ENCODE results near the gene LRRC56. TPM values are rescaled to one million over a fixed set of nuclear protein-coding genes. Genes with fewer than 3 reads are reported as not detected.
A peak's percentile ranks its signal among the peaks of the same experiment; 100 is the strongest.

Gene LRRC56
- total RNA-seq, 1 experiment from 2014 or later: 0.03 TPM

DNA sequence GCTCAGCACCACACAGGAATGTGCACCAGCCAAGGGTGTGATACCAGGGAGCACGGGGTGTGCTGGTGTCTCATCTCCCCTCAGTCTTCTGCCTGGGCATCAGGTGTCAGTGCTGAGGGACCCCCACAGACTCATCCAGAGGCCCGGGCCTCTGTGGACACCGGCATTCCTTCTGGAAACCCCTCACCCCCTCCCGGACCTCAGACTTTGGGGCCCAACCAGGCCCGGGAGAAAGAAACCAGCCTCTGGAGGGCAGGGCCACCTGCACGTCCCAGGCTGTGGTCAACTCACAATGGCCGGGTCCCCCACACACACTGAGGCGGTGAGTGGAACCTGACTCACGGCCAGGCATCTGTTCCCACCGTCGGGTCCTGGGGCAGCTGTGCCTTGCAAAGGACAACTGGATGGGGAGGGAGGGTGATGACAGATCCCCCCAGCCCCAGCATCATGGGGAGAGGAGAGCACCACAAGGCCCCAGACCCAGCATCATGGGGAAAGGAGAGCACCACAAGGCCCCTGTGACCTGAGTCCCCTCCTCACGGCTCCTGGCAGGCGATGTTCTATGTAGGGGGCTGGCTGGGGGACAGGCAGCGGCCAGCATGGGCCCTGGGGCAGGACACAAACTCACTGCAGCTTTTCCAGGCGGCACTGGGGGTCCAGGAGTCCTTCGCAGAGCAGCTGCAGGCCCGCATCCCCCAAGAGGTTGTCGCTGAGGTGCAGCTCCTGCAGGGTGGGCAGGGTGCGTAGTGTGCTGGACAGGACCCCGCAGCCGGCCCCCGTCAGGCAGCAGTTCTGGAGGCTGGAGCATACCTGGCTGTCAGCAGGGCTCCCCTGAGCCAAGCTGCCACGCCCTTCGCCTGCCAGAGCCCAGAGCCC, 37.9 kb upstream of the LRRC56 start:
- no peak for DNase-seq (ENCODE audit: low spot score)

DNA sequence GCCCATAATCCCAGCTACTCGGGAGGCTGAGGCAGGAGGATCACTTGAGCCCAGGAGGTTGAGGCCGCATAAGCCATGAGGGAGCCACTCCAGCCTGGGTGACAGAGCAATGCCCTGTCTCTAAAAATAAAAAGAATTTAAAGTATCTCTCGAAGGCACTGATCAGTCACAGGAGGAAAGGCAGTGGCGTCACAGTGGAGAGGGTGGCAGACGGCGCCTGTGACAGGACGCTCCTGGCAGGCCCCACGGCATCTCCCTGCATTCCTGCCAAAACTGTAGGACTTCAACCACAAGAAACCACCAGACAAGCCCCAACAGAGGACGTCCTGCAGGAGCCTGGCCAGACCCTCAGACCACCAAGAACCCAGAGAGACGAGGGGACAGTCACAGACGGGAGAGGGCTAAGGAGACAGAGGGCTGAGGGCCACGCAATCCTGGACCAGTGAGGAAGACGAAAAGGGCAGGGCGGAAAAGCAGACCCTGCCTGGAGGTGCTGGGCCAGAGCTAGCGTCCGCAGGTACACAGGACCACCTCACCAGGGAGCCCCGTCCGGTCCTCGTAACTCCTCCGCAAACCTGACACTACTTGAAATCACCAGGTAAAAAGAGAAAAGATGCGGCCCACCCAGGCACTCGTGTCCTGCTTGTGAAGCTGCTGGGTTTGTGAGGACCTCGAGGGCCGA, 36.2 kb upstream of the LRRC56 start:
- DNase-seq (ENCODE audit: low spot score): no peak
- in situ Hi-C loops (cut with HindIII; ENCODE audit: low sequenced_read_pairs): no loop called here

More for the DNA sequence above, 37.9 kb upstream of the LRRC56 start:
- in situ Hi-C loops (cut with HindIII; ENCODE audit: low sequenced_read_pairs): no loop called here

DNA sequence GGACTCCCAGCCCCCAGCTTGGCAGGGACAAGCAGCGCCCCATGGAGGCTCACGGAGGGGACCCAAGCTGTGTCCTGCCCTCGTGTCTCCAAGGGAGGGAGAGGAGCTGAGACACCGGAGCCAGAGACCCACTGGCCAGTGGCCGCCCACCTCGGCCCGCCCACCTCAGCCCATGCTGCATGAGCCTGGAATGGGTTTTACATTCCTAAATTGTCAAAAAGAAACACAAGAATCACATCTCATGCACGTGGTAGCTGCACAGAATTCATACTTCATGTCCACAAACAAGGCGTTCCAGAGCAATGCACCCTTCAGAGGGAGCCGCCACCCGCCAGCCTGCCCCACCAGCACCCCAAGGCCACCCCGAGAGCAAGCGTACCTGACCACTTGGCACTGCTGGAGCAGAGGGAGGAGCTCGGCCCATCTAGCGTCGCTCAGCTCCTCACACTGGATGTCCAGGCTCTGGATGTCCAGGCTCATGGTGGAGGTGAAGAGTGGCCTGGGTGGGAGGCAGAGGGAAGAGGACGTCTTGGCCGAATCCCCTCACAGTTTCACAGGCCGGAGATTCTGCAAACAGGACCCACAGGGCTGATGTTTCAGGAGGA, 35.5 kb upstream of the LRRC56 start:
- in situ Hi-C loops (cut with HindIII; ENCODE audit: low sequenced_read_pairs): no loop called here
- no peak for DNase-seq (ENCODE audit: low spot score)

DNA sequence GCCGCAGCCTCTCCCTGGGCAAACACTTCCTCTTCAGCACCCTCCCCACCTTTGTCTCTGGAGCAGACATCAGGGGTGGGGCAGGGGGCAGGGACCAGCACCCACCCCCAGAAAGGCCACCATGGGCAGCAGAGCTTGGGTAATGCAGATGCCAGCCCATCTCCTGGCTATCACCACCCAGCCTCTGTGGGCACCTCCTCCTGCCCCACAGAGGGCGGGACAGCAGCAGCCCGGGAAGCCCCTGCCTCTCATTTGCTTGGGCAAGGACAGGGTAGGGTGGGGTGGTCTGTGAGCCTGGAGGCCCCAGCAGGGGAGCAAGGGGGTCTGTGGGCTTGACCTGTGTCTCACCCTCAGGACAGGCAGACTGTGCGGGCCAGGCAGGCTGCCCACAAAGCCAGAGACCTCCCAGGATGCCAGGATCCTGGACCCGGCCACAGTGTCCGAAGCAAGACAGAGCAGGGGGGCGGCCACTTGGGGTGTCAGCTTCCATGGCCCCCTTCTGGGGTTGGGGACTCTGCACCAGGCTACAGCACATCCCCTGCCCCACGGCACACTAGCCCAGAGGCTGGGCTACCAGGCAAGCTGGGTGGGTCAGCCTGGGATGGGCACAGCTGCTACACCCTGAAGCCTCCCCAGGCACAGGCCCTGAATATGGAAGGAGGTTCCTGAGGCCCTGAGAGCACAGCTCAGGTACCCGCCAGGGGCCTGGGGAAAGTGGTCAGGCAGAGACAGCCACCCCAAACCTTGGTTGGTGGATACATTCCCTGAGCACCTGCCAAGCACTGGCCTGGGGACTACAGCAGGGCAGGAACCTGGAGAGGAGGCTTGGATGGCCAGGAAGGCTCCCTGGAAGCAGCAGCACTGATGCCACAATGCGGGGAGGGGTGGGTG, 34.8 kb upstream of the LRRC56 start:
- in situ Hi-C loops (cut with HindIII; ENCODE audit: low sequenced_read_pairs): no loop called here
- no peak for DNase-seq (ENCODE audit: low spot score)

DNA sequence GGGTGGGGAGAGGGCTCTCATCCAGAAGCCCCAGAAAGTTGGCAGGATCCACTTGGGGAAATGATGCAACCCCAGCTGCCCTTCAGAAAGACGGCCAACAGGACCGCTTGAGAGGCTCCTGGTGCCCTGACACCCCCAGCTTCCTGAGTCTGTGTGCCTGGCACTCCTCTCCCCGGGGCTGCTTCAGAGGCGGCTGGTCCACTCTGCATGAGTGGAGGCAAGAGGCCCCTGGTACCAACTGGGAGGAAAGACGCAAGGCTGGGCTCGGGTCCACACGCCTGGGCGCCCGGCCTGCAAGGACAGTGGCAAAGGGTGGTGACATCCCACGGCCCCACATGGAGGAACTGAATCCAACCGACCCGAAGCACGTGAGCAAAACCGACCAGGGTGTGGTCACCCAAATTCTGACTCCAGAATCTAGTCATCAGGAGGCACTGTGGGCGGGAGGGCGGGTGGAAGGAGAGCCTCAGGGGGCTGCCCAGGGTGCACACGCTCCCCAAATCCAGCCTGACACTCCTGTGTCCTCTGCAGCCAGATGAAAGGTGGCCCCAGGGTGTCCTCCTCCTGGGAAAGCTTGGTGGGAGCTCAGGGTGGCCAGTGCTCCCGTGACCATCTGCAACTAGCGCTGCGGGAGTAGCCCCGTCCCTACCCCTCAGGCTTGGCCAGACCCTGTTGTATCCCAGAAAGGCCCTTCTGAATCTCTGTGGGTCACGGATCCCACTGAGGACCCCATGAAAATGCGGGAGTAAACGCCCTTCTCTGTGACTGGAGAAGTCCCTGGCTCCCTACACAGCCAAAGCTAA, 33.9 kb upstream of the LRRC56 start:
- peak; percentile 37 for DNase-seq (ENCODE audit: low spot score)
- in situ Hi-C loops (cut with HindIII; ENCODE audit: low sequenced_read_pairs): no loop called here

DNA sequence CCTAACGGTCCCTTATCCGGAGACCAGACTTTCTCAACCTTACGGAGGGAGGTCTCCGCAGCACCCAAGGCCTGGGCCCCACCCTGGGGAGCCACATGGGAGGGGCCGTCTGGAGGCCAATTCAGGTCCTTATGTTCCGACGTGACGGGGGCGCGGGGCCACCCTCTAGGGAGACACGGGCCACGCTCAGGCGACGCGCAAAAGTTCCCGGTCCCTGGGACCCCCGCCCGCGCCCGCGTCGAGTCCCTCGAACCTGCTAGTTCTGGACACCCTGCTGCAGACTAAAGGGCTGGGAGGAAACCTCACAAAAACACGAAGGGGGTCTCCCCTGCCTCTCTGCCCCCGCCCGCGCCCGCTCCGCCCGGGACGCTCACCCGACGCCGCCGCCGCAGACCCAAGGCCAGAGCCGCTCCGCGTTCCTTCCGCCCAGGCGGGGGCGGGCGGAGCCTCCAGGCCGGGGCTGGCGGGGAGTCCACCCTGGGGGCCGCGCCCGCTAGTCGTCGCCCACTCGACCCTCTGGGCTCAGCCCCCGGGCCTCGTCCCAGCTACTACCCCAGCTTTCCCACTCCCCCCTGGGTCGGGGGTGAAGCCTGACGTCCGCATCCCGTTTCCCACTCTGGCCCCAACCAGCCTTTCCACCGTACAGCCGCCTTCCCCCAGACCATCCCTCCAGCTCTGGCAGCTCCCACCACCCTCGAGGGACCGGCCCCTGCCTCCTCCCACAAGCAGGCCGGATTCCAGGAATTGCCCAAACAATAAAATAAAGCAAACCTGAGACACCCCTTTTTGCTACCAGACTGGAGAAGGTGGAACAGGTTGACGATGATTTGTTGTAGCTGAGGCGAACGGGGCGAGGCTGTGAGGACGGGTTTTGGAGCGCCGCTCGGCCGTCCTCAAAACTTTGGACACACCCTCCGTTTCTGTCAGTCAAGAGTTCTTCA, 33.0 kb upstream of the LRRC56 start:
- in situ Hi-C loops (cut with HindIII; ENCODE audit: low sequenced_read_pairs): no loop called here
- no peak for DNase-seq (ENCODE audit: low spot score)

DNA sequence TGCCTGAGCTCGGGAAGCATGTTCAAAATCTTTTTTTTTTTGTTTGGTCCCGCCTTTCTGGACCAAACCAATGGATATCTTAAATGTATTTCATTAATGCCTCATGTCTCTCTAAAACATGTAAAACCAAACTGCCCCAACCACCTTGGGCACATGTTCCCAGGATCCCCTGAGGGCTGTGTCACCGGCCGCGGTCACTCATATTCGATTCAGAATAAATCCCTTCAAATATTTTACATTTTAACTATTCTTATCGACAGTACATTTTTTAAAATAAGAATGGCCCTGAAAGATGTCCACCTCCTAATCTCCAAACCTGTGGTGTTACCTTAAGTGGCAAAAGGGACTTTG, 32.4 kb upstream of the LRRC56 start:
- in situ Hi-C loops (cut with HindIII; ENCODE audit: low sequenced_read_pairs): no loop called here
- no peak for DNase-seq (ENCODE audit: low spot score)

DNA sequence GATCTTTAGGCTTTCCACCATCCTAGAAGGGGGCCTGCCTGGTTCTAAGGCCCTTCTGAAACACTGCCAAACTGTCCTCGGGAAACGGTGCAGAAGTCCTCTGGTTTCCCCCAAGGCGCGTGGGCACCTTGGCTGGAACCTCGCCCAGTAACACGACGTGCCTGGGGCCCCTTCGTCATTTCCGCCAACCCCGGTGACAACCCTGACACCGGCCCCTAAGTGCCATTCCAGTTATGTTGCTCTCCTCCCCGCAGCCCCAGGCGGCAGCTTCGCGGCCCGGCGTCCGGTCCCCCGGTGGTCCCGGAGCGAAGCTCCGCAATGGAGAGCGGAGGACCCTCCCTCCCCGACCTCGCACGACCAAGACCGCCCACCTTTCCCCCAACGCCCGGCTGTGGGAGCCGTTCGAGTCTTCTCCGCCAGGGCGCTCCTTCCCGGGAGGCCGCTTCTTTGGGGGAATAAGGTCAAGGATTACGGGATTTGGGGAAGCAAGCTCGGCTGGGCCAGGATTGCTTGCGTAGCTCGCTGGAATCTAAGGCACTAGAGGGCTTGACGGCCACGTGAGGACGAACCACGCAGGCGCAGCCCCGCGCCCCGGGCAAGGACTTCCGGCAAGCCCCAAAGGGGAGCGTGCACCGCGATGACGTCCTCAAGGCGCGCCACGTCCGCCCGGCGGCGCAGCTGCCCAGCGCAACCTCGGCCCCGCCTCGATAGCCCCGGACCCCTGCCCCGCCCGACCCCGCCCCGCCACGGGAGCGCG, 30.9 kb upstream of the LRRC56 start:
- DNase-seq (ENCODE audit: low spot score): peak; percentile 94
- in situ Hi-C loops (cut with HindIII; ENCODE audit: low sequenced_read_pairs): no loop called here

DNA sequence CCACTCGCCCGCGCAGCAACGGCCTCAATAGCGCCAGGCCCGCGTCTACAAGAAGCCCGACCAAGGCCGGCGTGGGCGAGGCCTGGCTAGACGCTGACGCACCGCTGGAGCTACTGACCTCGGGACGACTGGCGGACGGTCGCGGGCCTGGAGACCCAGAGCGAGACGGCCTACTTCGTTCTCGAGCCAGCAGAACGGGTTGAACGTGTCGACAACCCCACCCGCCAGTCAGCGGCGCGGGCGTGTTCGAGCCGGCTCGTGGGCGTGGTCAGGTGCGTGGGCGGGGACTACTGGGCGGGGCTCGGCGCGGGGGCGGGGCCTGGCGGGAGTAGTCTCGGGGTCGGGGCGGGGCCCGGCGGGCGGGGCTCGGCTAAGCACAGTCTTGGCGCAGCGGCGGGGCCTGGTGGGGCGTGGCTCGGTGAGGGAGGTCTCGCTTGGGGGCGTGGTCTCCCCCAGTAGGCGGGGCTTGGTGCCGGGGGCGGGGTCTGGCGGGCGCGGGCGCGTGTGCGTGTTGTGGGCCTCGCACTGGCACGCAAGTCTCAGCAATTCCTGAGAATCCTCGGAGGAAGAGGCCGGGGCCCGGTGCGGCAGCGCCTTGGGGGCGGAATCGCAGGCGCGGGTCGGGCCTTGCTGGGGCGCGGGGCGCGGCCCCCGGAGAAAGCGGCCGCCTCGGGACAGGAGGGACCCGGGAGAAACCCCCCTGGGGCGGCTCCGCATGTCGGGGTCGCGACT, 30.2 kb upstream of the LRRC56 start, which contains the start of gene RNH1:
RNH1 (minus strand) TSS at position 248 of the 732 bp plus-strand sequence. CDS start 5,080 bp downstream, outside the sequence.
- in situ Hi-C loops (cut with HindIII; ENCODE audit: low sequenced_read_pairs): no loop called here
- peak; percentile 91 for DNase-seq (ENCODE audit: low spot score)

DNA sequence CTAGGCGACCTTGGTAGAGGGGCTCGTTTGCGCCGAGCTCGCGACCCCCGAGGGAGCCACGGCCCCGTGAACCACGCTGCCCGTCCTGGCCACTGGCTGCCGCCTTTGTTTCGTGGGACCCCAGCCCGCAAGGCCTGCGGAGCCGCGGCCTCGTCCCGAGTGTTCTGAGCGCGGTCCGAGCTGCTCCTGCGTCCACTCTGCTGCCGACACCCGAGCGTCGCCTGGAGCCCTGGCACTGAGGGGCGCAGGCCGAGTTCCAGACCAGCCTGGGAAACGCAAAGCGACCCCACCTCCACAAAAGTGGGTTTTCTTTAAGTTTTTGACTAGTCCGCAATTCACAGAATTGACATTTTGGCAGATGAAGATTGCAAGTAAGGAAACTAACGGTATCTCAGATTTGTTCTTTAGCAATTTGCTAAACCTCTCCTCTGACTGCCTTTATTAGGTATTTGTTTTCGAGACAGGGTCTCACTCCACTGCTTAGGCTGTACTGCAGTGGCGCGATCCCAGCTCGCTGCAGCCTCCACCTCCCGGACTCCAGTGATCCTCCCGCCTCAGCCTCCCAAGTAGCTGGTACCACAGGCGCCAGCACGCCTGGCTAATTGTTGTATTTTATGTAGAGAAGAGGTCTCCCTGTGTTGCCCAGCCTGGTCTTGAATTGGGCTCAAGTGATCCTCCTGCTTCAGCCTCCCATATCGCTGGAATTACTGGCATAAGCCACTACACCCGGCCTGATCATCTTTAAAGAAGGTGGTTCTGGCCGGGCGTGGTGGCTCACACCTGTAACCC, 29.4 kb upstream of the LRRC56 start:
- no peak for DNase-seq (ENCODE audit: low spot score)
- in situ Hi-C loops (cut with HindIII; ENCODE audit: low sequenced_read_pairs): no loop called here

DNA sequence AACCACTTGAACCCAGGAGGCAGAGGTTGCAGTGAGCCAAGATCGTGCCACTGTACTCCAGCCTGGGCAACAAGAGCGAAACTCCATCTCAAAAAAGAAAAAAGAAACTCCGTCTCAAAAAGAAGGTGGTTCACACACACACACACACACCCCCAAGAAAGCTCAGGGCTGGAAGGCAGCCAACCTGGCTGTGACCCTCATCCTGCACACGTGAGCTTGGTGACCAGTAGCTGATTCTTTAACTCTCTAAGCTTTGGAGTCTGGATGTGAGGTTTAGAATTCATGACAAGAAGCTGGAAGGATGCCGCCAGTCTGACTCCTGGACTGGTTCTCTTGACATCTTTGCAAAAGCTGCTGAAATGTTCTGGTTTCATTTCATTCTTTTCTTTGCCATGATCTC, 28.4 kb upstream of the LRRC56 start:
- DNase-seq (ENCODE audit: low spot score): no peak
- in situ Hi-C loops (cut with HindIII; ENCODE audit: low sequenced_read_pairs): no loop called here

DNA sequence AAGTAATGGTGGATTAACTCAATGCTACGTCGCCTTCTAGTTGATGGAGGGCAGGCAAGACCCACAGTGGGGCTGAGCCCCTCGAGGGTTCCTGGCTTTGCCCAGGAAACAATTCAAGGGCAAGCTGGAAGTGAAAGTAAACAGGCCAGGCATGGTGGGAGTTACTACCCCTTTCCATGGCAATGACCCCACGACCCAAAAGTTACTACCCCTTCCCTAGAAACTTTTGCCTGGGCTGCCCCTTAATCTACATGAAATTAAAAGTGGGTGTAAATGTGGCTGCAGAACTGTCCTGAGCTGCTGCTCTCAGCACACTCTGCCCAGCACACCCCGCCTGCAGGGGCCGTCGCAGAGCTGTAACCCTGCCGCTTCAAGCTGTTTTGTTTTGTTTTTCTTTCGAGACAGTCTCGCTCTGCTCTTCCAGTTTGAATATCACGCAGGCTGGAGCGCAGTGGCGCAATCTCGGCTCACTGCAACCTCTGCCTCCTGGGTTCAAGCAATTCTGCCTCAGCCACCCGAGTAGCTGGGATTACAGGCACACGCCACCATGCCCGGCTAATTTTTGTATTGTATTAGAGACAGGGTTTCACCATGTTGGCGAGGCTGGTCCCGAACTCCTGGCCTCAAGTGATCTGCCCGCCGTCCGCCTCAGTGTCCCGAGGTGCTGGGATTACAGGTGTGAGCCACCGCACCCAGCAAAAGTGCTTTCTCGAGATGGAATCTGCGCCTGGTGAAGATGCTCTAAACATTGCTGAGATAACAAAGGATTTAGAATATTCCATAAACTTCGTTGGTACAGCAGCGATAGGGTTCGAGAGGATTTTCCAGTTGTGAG, 24.3 kb upstream of the LRRC56 start:
- no peak for DNase-seq (ENCODE audit: low spot score)
- in situ Hi-C loops (cut with HindIII; ENCODE audit: low sequenced_read_pairs): no loop called here

DNA sequence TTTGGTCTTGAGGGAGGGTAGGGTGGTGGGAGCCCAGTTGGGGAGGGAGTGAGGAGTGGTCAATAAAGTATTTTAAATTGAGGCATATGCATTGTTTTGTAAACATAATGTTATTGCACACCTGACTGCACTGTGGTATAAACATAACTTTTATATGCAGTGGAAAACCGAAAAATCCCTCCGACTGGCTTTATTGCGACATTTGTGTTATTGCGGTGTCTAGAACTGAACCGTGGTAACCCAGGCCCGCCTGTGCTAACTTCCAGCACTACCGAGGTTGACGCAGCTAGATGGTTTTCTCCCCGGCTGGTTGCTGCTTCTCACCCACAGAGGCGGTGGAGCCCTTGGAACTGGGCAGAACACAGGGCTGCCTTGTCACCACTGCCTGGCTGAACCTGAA, 22.7 kb upstream of the LRRC56 start:
- in situ Hi-C loops (cut with HindIII; ENCODE audit: low sequenced_read_pairs): no loop called here
- no peak for DNase-seq (ENCODE audit: low spot score)

DNA sequence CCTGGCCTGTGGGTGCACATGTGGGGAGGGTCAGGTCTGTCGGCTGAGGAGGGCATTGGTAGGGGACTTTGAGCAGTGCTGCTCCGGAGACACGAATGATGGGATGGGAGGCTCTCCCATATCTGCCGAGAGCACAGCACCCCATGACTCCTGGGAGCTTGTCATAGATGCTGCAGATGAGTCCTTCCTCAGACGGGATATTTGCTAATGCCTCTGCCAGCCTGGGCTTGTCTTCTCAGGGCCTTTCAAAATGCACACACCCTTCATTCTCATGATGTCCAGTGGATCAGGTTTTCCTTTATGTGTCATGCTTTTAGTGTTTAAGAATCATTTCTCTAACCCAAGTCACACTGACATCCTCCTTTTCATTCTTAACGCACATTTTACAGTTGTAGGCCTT, 22.2 kb upstream of the LRRC56 start:
- in situ Hi-C loops (cut with HindIII; ENCODE audit: low sequenced_read_pairs): no loop called here

DNA sequence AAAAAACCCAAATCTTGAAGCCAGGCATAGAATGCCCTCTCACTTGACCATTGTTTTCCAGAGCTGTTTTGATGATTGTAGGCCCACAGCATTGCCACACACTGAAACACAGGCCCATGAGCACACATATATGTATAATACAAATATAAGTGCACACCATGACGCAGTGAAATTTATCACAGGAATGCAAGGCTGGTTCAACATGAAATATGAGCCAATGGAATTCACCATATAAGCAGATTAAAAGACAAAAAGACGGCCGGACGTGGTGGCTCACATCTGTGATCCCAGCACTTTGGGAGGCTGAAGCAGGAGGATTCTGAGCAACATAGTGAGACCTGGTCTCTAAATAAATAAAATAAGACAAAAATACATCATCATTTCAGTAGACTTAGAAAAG, 20.9 kb upstream of the LRRC56 start:
- in situ Hi-C loops (cut with HindIII; ENCODE audit: low sequenced_read_pairs): no loop called here
- DNase-seq (ENCODE audit: low spot score): no peak

More for the DNA sequence above, 22.2 kb upstream of the LRRC56 start:
- DNase-seq (ENCODE audit: low spot score): no peak
